Common myeloid progenitor, CD34-positive (primary cell): ENCODE data around the gene QPRT.
A peak's percentile ranks its signal among the peaks of the same experiment; 100 is the strongest.
"Not testable (repeated sequence)": the region's sequence is repeated elsewhere in the genome, so short reads cannot be mapped to it uniquely, and the experiment has no call there.

Experiments
- CTCF ChIA-PET: fragments of 350-600 bp; sonication (Branson Sonifier 250); formaldehyde crosslinking; loops from one replicate; lab custom pipeline; 2021; ENCODE audit warnings: antibody characterized with exemption; lab: Charles Lee
- POLR2A ChIA-PET: fragments of 350-600 bp; sonication (Branson Sonifier 250); formaldehyde crosslinking; loops from one replicate; lab custom pipeline; 2021; ENCODE audit warnings: antibody characterized with exemption; lab: Charles Lee
- DNase-seq, 3 donors: peaks; one replicate each; pipeline versions ENCODE4 v3.0.0 to v3.0.0-alpha.2; 2013
- H3K27ac ChIP-seq, 2 experiments: 1 replicate in 1 of 2; 2 replicates in 1 of 2; pipeline ENCODE4 v1.7.0; 2013; ENCODE audit warnings: inconsistent platforms in 2 of 2, low read length in 2 of 2, mild to moderate bottlenecking in 2 of 2, low read depth in 1 of 2, moderate library complexity in 1 of 2; ENCODE audit not compliant: severe bottlenecking in 2 of 2, insufficient read depth in 1 of 2, poor library complexity in 1 of 2
- H3K27me3 ChIP-seq, 5 experiments: replicated peaks in 2 of 5; 1 replicate in 3 of 5; 2 replicates in 2 of 5; pipeline versions ENCODE4 v1.6.1 to v1.7.0; 2013; ENCODE audit warnings: low read length in 4 of 5, mild to moderate bottlenecking in 2 of 5, moderate library complexity in 2 of 5, inconsistent platforms in 1 of 5; ENCODE audit not compliant: insufficient read depth in 5 of 5, control insufficient read depth in 4 of 5
- H3K36me3 ChIP-seq, 4 experiments: 1 replicate in 2 of 4; 2 replicates in 2 of 4; pipeline versions ENCODE4 v1.6.1 to v1.7.0; 2013; ENCODE audit warnings: low read length in 3 of 4, control low read depth in 1 of 4, mild to moderate bottlenecking in 1 of 4; ENCODE audit not compliant: control insufficient read depth in 4 of 4, insufficient read depth in 4 of 4
- H3K4me1 ChIP-seq, 4 experiments: 1 replicate in 3 of 4; 2 replicates in 1 of 4; pipeline versions ENCODE4 v1.6.1 to v1.7.1; 2013; ENCODE audit warnings: low read length in 3 of 4, mild to moderate bottlenecking in 3 of 4, control low read depth in 1 of 4, inconsistent platforms in 1 of 4, moderate library complexity in 1 of 4; ENCODE audit not compliant: control insufficient read depth in 4 of 4, insufficient read depth in 4 of 4; ENCODE audit errors: control extremely low read depth in 1 of 4
- H3K4me3 ChIP-seq, 7 experiments: 1 replicate in 4 of 7; 2 replicates in 3 of 7; pipeline versions ENCODE4 v1.5.1 to v1.7.0; 2013; ENCODE audit warnings: mild to moderate bottlenecking in 7 of 7, low read length in 6 of 7, moderate library complexity in 6 of 7, inconsistent platforms in 2 of 7, low read depth in 2 of 7, control low read depth in 1 of 7; ENCODE audit not compliant: insufficient read depth in 4 of 7, control insufficient read depth in 1 of 7; ENCODE audit errors: extremely low read depth in 1 of 7
- H3K9me3 ChIP-seq, 5 experiments: 1 replicate in 4 of 5; 2 replicates in 1 of 5; pipeline versions ENCODE4 v1.6.1 to v1.7.1; 2013; ENCODE audit warnings: low read length in 4 of 5, mild to moderate bottlenecking in 2 of 5, inconsistent platforms in 1 of 5, low read depth in 1 of 5, moderate library complexity in 1 of 5; ENCODE audit not compliant: control insufficient read depth in 4 of 5, insufficient read depth in 2 of 5; ENCODE audit errors: control extremely low read depth in 1 of 5
- WGBS: methylation state at CpG from one replicate; pipeline ENCODE4 v1.1.5; 2013; ENCODE audit not compliant: insufficient coverage; 5-methylcytosine and 5-hydroxymethylcytosine counted together

Gene QPRT

GRCh38 chr16:29745121-29745852 is 66.3 kb downstream of the QPRT start:
- 1% methylated on average over 15 of the region's 16 CpGs for WGBS
- H3K27ac ChIP-seq: peak overlapping the region; percentile 98 to 99
- peaks cover 5 to 68% (median 50%) of the 10 kb centered on the region in 4 experiments for H3K4me1 ChIP-seq
- ChIA-PET POLR2A (interaction anchor here (0.7 to 1.2 kb wide), 5 partner anchors 13 to 71 kb away, joined by 3 to 10 read pairs (median 3); partner anchors contain the start of genes KIF22 and PAGR1), CTCF (interaction anchor here (0.6 to 2.5 kb wide), 5 partner anchors 16 to 62 kb away, joined by 3 to 8 read pairs (median 4); partner anchors contain the start of gene KIF22)
- H3K27me3 ChIP-seq: no peaks in the 10 kb centered on the region
- peaks cover 0 to 34% (median 16%) of the 10 kb centered on the region in 4 experiments for H3K36me3 ChIP-seq
- H3K4me3 ChIP-seq: peak overlapping the region; percentile 44 to 89 (median 85)
- DNase-seq: peak; percentile 72 to 92 (median 88)
- H3K9me3 ChIP-seq: no peaks in the 10 kb centered on the region

GRCh38 chr16:29745853-29746345 is 66.9 kb downstream of the QPRT start, which contains the start of gene C16orf54:
Gene C16orf54, minus strand, starts transcription at chr16:29745990. Its CDS starts 1,039 bp downstream, at chr16:29744951.
- POLR2A ChIA-PET: interaction anchor here (0.5 to 1.2 kb wide), 7 partner anchors 13 to 70 kb away, joined by 3 read pairs; partner anchors contain the start of genes KIF22 and PAGR1
- Histone ChIP-seq H3K4me1 (peaks cover 5 to 62% (median 46%) of the 10 kb centered on the region in 4 experiments), H3K4me3 (peak within 1 kb of the TSS; percentile 44 to 89 (median 85)), H3K27ac (peak within 1 kb of the TSS; percentile 98 to 99), H3K27me3 (no peaks in the 10 kb centered on the region), H3K36me3 (peaks cover 0 to 34% (median 16%) of the 10 kb centered on the region in 4 experiments), H3K9me3 (no peaks in the 10 kb centered on the region)
- peak; percentile 98 to 99 (median 99) for DNase-seq
- CTCF ChIA-PET: interaction anchor here (0.6 to 2.5 kb wide), 5 partner anchors 16 to 62 kb away, joined by 3 to 8 read pairs (median 3); no protein-coding TSS in a partner anchor
- 0% methylated on average over 9 of the region's 12 CpGs for WGBS

DNA sequence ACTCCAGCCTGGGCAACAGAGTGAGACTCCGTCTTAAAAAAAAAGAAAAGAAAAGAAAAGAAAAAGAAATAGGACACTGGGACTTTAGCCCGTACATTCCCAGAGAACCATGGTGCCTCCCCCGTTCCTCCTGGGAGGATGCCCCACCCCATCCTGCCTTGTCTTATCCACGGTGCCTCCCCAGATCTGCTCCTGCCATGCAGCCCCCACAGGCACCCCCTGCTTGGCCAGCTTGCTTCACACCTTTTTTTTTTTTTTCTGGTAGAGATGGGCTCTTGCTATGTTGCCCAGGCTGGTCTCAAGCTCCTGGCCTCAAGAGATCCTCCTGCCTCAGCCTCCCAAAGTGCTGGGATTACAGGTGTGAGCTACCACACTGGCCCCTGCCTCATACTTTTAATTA is 67.5 kb downstream of the QPRT start:
- DNase-seq: not testable (repeated sequence)

More for the DNA sequence above, 67.5 kb downstream of the QPRT start:
- not testable (repeated sequence) for H3K9me3 ChIP-seq, H3K27me3 ChIP-seq
- Histone ChIP-seq H3K4me1 (peaks cover 5 to 57% (median 44%) of the 10 kb centered on the region in 4 experiments), H3K36me3 (peaks cover 0 to 30% (median 15%) of the 10 kb centered on the region in 4 experiments), H3K4me3 (peak overlapping the region in 1 of 7 experiments; percentile 87), H3K27ac (peak overlapping the region; percentile 98 to 99)
- CTCF ChIA-PET: interaction anchor here (0.9 to 2.5 kb wide), 6 partner anchors 8 to 61 kb away, joined by 3 to 8 read pairs (median 3); no protein-coding TSS in a partner anchor
- POLR2A ChIA-PET: interaction anchor here (0.5 to 1.2 kb wide), 6 partner anchors 13 to 455 kb away, joined by 3 read pairs; partner anchors contain the start of gene KIF22
- 30% methylated on average over 4 of the region's 4 CpGs for WGBS
